ENCODE data around the gene GLYR1.
A peak's percentile ranks its signal among the peaks of the same experiment; 100 is the strongest.

DNA sequence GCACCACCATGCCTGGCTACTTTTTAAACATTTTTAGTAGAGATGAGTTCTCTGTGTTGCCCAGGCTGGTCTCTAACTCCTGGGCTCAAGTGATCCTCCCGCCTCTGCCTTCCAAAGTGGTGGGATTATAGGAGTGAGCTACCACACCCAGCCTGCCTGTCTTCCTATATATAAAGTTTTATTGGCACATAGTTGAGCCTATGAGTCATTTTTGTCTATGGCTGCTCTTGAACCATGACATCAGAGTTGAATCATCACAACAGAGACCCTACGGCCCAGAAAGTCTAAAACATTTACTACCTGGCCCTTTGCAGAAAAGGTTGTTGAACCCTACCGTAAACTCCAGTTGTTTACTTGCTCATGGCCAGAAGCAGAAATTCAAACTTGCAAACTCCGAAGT, 66.9 kb downstream of the GLYR1 start:
- TF ChIP-seq, protein P1, sequence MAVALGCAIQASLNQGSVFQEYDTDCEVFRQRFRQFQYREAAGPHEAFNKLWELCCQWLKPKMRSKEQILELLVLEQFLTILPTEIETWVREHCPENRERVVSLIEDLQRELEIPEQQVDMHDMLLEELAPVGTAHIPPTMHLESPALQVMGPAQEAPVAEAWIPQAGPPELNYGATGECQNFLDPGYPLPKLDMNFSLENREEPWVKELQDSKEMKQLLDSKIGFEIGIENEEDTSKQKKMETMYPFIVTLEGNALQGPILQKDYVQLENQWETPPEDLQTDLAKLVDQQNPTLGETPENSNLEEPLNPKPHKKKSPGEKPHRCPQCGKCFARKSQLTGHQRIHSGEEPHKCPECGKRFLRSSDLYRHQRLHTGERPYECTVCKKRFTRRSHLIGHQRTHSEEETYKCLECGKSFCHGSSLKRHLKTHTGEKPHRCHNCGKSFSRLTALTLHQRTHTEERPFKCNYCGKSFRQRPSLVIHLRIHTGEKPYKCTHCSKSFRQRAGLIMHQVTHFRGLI (tag by site-specific recombination; IDR thresholded peaks at IDR 0.05) = no peak
- TF ChIP-seq, protein P2, sequence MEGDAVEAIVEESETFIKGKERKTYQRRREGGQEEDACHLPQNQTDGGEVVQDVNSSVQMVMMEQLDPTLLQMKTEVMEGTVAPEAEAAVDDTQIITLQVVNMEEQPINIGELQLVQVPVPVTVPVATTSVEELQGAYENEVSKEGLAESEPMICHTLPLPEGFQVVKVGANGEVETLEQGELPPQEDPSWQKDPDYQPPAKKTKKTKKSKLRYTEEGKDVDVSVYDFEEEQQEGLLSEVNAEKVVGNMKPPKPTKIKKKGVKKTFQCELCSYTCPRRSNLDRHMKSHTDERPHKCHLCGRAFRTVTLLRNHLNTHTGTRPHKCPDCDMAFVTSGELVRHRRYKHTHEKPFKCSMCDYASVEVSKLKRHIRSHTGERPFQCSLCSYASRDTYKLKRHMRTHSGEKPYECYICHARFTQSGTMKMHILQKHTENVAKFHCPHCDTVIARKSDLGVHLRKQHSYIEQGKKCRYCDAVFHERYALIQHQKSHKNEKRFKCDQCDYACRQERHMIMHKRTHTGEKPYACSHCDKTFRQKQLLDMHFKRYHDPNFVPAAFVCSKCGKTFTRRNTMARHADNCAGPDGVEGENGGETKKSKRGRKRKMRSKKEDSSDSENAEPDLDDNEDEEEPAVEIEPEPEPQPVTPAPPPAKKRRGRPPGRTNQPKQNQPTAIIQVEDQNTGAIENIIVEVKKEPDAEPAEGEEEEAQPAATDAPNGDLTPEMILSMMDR (tag by site-specific recombination; IDR thresholded peaks at IDR 0.05) = no peak
- TF ChIP-seq KLF1 (tag by site-specific recombination; IDR thresholded peaks at IDR 0.05) (peak; percentile 78), ZBTB17 (tag by site-specific recombination; IDR thresholded peaks at IDR 0.05) (0 out of 2 replicates have a peak, but pooled peaks have one; percentile 34), ZBTB48 (tag by site-specific recombination; IDR thresholded peaks at IDR 0.05) (no peak)
